AG04450 (cell line): ENCODE data around the gene CKS2. TPM values are rescaled to one million over a fixed set of nuclear protein-coding genes. Genes with fewer than 3 reads are reported as not detected.
A peak's percentile ranks its signal among the peaks of the same experiment; 100 is the strongest.

Source experiments
- CTCF ChIA-PET: fragments of 300-600, 350-600 bp; formaldehyde crosslinking; extraction: SDS; loops from one replicate; lab custom pipeline; 2022; ENCODE audit warnings: antibody characterized with exemption, inconsistent platforms; lab: Charles Lee
- POLR2A ChIA-PET: fragments of 350-600 bp; formaldehyde crosslinking; extraction: SDS; loops from one replicate; lab custom pipeline; 2021; ENCODE audit warnings: antibody characterized with exemption, inconsistent platforms; lab: Yijun Ruan, JAX
- DNase-seq: peaks from one replicate; pipeline ENCODE4 v3.0.0-alpha.2; 2011; ENCODE audit warnings: low read depth, low spot score
- H3K27ac ChIP-seq: one replicate; pipeline ENCODE4 v1.5.1; 2012; ENCODE audit warnings: low read depth, low read length, control low read depth
- H3K27me3 ChIP-seq: one replicate; pipeline ENCODE4 v1.6.0; 2012; ENCODE audit warnings: low read length; ENCODE audit not compliant: control insufficient read depth, insufficient read depth
- H3K4me3 ChIP-seq: 2 replicates; pipeline ENCODE4 v1.5.1; 2011; ENCODE audit warnings: mild to moderate bottlenecking, low read depth, low read length, control low read depth
- H3K9me3 ChIP-seq: 2 replicates; pipeline ENCODE4 v1.5.1; 2012; ENCODE audit warnings: low read length; ENCODE audit not compliant: control insufficient read depth, insufficient read depth
- CTCF ChIP-seq: IDR thresholded peaks from 2 replicates; pipeline ENCODE4 v1.5.1; 2011; ENCODE audit warnings: low read depth, low read length, control low read depth, inconsistent platforms
- polyA plus RNA-seq: library from polyadenylated mRNA; depleted of rRNA; stranded (reverse); fragments of >200 nt; gene quantifications from 2 replicates; pipeline ENCODE4 v1.2.3, GENCODE V29; 2011

Gene CKS2
- polyA plus RNA-seq, 1 experiment: 137 TPM

- Histone ChIP-seq H3K4me3 (no peak overlapping the region), H3K27me3 (no peaks in the 10 kb centered on the region), H3K9me3 (no peaks in the 10 kb centered on the region), H3K27ac (no peak overlapping the region)
- no peak for TF ChIP-seq CTCF
- ChIA-PET POLR2A (no interaction called here), CTCF (no interaction called here)
- DNase-seq: no peak
These were observed 6.8 kb upstream of the CKS2 start for GRCh38 chr9:89304020-89304833.

- Histone ChIP-seq H3K27ac (no peak overlapping the region), H3K27me3 (no peaks in the 10 kb centered on the region), H3K9me3 (no peaks in the 10 kb centered on the region), H3K4me3 (no peak overlapping the region)
- no peak for DNase-seq
- ChIA-PET POLR2A (no interaction called here), CTCF (no interaction called here)
- TF ChIP-seq CTCF: no peak
These were observed 6.2 kb upstream of the CKS2 start for GRCh38 chr9:89304834-89305188.

- CTCF ChIA-PET: no interaction called here
- Histone ChIP-seq H3K27me3 (no peaks in the 10 kb centered on the region), H3K4me3 (no peak overlapping the region), H3K27ac (no peak overlapping the region), H3K9me3 (no peaks in the 10 kb centered on the region)
- POLR2A ChIA-PET: no interaction called here
- DNase-seq: no peak
- TF ChIP-seq CTCF: no peak
These were observed 5.1 kb upstream of the CKS2 start for GRCh38 chr9:89305868-89306267.

GRCh38 chr9:89309166-89309565 is 1.8 kb upstream of the CKS2 start:
- no peak for TF ChIP-seq CTCF
- ChIA-PET CTCF (no interaction called here), POLR2A (no interaction called here)

GRCh38 chr9:89309608-89310474 is 1.2 kb upstream of the CKS2 start:
- Histone ChIP-seq H3K27me3 (no peaks in the 10 kb centered on the region), H3K9me3 (no peaks in the 10 kb centered on the region), H3K27ac (peak overlapping the region; percentile 97), H3K4me3 (peak overlapping the region; percentile 75)
- DNase-seq: no peak
- POLR2A ChIA-PET: interaction anchor here (0.6 to 1.3 kb wide), 5 partner anchors 9 to 564 kb away, joined by 3 to 7 read pairs (median 3); partner anchors contain the start of gene SECISBP2
- CTCF ChIA-PET: no interaction called here
- TF ChIP-seq CTCF: no peak

More at GRCh38 chr9:89309166-89309565, 1.8 kb upstream of the CKS2 start:
- H3K27me3 ChIP-seq: no peaks in the 10 kb centered on the region
- no peak overlapping the region for H3K27ac ChIP-seq
- no peaks in the 10 kb centered on the region for H3K9me3 ChIP-seq
- no peak overlapping the region for H3K4me3 ChIP-seq
- DNase-seq: no peak
